Ureter (tissue), 1 donor: ENCODE results near the gene ANTXR2. TPM values are rescaled to one million over a fixed set of nuclear protein-coding genes. Genes with fewer than 3 reads are reported as not detected.

Experiments
- DNase-seq: peaks from one replicate; pipeline ENCODE4 v3.0.0-alpha.2; 2020; ENCODE audit warnings: low spot score
- total RNA-seq: library from RNA; stranded (reverse); gene quantifications from one replicate; pipeline ENCODE4 v1.2.4, GENCODE V29; 2023
- donor health status: DM: yes; HTN: yes; CAD: no.

The ANTXR2 gene
- total RNA-seq, 1 donor from 2014 or later = 77.1 TPM

- no peak for DNase-seq
These were observed 2.9 kb downstream of the ANTXR2 start for GRCh38 chr4:80069837-80070731.

DNA sequence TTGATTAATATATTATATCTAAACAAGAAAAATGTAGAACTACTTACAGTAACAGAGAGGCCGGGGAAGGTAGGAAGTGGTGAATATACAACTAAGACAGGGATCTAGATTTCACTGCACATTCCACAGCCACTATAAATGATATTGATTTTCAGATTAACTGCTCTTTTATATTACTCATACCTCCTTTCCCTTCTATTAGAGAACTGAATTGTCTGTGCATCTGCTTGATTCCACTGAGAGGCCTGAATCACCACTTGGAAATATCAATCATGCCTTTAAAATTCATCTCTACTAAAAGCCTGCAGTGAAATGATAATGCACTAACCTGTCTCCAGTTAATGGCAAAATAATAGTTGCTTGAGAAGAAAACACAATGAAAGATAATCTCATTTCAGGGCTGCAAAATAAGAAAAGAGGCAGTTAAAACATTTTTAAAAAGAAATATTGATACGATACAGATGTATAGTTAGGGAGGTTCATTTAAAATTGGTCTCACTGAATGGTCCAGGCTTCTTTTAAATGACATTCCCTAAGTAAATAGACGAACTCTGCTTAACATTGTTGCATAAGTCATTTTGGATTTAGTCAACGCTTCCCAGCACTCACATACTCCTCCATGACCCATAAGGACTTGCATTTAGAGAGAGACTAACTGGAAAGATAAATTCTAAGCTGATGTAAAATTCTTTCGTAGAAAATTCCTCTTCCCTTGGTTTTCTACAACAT lies 3.8 kb downstream of the ANTXR2 start:
- DNase-seq = no peak

GRCh38 chr4:80065601-80066000 lies 7.4 kb downstream of the ANTXR2 start:
- no peak for DNase-seq

GRCh38 chr4:80062527-80062926 lies 10.5 kb downstream of the ANTXR2 start:
- no peak for DNase-seq

- DNase-seq = no peak
These were observed 12.2 kb downstream of the ANTXR2 start for GRCh38 chr4:80060804-80061203.

GRCh38 chr4:80058740-80059139 lies 14.3 kb downstream of the ANTXR2 start:
- no peak for DNase-seq

- no peak for DNase-seq
These were observed 18.7 kb downstream of the ANTXR2 start for GRCh38 chr4:80054375-80054774.

- DNase-seq = no peak
These were observed 19.7 kb downstream of the ANTXR2 start for GRCh38 chr4:80053140-80053910.

DNA sequence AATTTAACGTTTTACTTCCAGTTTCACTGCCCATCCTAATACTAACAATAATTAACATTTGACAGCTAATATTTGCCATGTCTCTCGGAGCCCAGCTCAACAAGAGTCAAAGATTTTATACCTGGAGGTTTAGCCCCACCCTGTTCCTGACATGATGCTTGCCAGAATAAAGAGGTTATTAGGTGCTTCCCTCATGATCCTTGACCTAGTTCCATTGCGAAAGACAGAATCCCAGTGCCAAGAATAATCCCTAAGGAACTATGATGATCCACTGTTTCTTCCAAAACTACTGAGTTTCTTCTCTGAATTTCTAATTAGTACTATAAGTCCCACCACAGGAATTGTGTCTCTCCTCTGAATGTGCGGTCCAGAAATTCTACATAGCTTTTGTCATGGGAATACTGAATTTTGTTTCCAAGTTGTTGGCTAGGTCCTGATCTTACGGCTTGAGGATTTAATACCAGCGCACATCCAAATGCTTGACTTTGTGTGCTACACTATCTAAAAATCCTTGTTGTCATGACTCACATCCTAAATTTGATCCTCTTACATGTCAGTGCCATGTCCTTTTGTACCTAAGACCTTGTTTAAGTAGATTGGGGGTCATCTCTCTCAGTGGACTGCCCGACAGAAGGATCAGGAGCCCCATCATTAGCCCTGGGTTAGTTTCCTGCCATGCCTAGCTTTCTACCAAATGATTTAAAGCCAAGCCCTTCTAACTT lies 23.1 kb downstream of the ANTXR2 start:
- no peak for DNase-seq

DNA sequence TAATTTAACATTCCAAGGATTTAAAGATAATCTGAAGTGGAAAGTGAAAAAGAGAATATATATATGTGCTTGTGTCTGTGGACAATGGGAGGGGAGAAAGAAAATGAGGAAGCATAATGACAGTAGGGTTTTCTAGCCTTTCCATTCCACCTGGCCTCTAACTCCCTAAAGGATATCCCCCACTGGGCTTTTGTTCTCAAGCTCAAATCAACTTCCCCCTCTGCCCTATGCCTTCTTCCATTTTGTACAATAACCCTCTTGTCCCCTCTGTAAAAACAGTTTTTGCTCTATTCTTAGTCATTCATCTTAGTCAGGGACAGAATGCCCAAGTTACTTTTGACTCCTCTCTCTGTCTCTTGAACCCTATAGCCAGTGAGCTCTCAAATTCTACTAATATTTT lies 23.6 kb downstream of the ANTXR2 start:
- no peak for DNase-seq

- no peak for DNase-seq
These were observed 27.2 kb downstream of the ANTXR2 start for GRCh38 chr4:80045786-80046185.

DNA sequence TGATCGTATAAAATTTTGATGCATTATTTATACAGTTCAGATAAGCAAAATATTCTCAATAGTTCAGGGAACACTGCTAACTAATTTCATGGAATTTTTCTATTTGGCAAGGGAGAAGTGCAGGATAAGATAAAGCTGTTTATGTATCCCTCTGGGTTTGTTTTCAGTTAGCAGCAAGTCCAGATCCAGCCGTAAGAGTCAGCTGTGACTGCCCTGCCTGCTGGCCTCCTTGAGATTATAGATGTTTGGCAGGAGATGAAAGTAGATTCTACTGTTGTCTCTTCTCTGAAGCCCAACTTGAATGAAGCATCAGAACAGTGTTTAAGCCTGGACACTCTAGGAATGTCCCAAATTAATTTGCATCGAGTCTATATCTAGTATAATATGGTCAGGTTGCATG lies 29.5 kb downstream of the ANTXR2 start:
- no peak for DNase-seq

GRCh38 chr4:80042821-80043220 lies 30.2 kb downstream of the ANTXR2 start:
- no peak for DNase-seq

- DNase-seq = no peak
These were observed 35.2 kb downstream of the ANTXR2 start for GRCh38 chr4:80037864-80038263.

GRCh38 chr4:80036949-80037685 lies 35.9 kb downstream of the ANTXR2 start:
- no peak for DNase-seq

DNA sequence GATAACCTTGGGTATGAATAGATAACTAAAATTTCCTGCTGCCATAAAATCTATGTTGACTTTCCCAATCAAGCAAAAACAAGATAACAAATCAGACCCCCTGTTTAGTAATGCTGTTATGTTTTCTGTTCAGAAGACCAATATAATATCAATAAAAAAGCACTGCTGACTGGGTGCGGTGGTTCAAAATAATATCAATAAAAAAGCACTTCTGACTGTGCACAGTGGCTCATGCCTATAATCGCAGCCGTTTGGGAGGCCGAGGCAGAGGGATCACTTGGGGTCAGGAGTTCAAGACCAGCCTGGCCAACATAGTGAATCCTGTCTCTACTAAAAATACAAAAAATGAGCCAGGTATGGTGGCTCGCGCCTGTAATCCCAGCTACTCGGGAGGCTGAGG lies 36.7 kb downstream of the ANTXR2 start:
- DNase-seq = no peak

DNA sequence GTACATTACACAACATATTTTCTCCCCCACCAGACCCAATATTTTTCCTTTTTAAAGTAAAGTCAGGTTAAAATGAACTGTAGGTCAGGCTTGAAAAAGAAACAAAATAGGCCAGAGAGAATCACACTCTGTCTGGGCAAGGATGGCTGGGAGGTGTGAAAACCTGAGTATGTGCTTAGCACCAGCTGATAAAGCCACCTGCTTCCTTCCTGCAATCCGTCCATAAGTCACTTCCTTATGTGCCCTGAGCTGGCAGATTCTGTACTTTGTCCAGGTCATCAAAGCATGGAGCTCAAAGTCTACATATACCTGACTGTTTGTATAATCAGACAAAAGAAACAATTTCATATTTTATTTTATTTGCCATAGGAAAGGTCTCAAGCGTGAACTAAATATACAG lies 37.7 kb downstream of the ANTXR2 start:
- no peak for DNase-seq

DNA sequence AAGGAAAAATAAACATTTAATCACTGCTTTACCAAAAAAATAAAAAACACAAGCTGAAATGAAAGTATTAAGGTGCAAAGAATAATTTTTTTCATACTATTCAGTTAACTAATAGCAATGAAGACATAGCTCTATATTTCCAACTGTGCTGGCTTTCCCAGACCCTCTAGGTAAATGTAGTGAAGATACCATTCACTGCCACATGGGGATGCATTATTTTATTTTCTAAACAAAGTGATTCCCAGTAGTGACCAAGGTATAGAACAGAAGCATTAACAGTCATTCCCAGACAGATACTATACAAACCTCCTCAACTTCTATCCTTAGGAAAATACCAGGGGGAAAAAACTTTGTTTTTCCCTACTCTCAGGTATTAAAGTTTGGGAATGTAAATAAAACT lies 39.4 kb downstream of the ANTXR2 start:
- no peak for DNase-seq

DNA sequence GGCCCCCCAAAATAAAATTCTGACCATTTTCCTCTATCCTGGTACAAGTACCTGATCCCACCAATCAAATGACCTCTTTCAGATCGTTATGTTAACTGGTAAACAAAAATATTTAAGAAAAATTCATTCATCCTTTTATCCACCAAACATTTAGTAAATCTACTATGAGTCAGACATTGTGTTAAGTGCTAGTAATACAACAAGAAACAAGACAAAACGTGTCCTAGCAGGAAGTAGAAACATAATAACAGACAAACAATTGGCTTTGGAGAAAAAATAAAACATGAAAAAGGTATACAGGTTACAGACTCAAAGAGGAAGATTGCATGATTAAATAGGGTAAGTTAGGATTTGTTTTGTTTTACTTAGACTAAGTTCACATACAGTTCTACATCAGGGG lies 43.7 kb downstream of the ANTXR2 start:
- DNase-seq = no peak

DNA sequence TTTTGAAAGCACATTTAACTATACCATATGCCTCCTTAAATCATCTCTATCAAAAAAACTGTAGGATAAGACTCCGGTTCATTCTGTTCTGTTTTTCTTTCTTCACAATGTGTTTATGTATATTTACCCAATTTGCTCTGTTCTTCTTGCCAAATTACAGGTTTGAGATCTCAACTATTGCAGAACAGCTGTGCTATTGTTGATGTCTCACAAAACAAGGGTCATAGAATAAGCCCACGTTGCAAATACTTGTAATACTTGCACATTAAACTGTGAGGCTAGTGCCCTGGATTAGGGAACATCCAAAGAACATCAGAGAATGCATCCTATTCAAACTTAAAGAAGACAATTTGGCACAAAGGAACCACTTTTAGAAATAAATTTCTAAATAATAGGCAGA lies 45.4 kb downstream of the ANTXR2 start:
- no peak for DNase-seq

DNA sequence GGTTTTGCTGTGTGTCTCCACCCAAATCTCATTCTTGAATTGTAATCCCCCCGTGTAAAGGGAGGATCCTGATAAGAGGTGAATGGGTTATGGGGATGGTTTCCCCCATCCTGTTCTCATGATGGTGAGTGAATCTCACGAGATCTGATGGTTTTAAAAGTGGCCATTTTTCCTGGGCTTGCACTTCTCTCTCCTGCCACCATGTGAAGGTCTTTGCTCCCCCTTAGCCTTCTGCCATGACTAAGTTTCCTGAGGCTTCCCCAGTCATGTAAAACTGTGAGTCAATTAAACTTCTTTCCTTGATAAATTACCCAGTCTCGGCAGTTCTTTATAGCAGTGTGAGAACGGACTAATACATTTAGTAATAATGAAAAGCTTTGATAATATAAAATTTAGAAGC lies 46.9 kb downstream of the ANTXR2 start:
- DNase-seq = no peak
